ENCODE results near the gene AKT1. TPM values are rescaled to one million over a fixed set of nuclear protein-coding genes. Genes with fewer than 3 reads are reported as not detected.

AKT1 gene
- total and polyA plus RNA-seq, 2 of the 4 experiments (the other 2 are of a cell fraction): 193 to 221 TPM

GRCh38 chr14:104810316-104810715, 14.8 kb upstream of the AKT1 start:
- TF ChIP-seq CEBPB (IDR thresholded peaks at IDR 0.05; ENCODE audit: low read depth, low read length) (no peak), NFE2L2 (IDR thresholded peaks at IDR 0.05; ENCODE audit: low read depth, low read length) (no peak), FOS (IDR thresholded peaks at IDR 0.05; ENCODE audit: low read depth, low read length) (no peak), CHD1 (IDR thresholded peaks at IDR 0.05; ENCODE audit: low read depth, low read length) (no peak), MAZ (IDR thresholded peaks at IDR 0.05; ENCODE audit: borderline replicate concordance, low read depth, low read length) (no peak), RFX5 (IDR thresholded peaks at IDR 0.05; ENCODE audit: low read depth, low read length) (no peak), RAD21 (IDR thresholded peaks at IDR 0.05; ENCODE audit: low read length) (no peak), BHLHE40 (IDR thresholded peaks at IDR 0.05; ENCODE audit: low read depth, low read length) (no peak), USF2 (IDR thresholded peaks at IDR 0.05; ENCODE audit: low read depth, low read length) (no peak), ELK1 (IDR thresholded peaks at IDR 0.05; ENCODE audit: borderline replicate concordance, low read depth, low read length) (no peak), SMC3 (IDR thresholded peaks at IDR 0.05; ENCODE audit: low read depth, low read length) (no peak), RCOR1 (IDR thresholded peaks at IDR 0.05; ENCODE audit: insufficient replicate concordance, low read length) (no peak), MXI1 (IDR thresholded peaks at IDR 0.05; ENCODE audit: borderline replicate concordance, low read depth, low read length) (no peak), MAFK (IDR thresholded peaks at IDR 0.05; ENCODE audit: low read depth, low read length) (no peak), POLR2A (IDR thresholded peaks at IDR 0.05; ENCODE audit: low read depth, low read length) (no peak)
- no peak overlapping the region for H3K56ac ChIP-seq (ENCODE audit: extremely low read depth, insufficient read depth, low read length)
- no peak overlapping the region for H3K23ac ChIP-seq (ENCODE audit: low read depth, low read length)
- no peak overlapping the region for H2BK5ac ChIP-seq (ENCODE audit: low read depth, low read length, poor library complexity, severe bottlenecking)
- H3K36me3 ChIP-seq (ENCODE audit: control insufficient read depth, insufficient read depth, low read length): no peaks in the 10 kb centered on the region; the same call in 1 of the 2 replicates
- no peak overlapping the region for H3K4me3 ChIP-seq (ENCODE audit: insufficient read depth, low read depth, low read length)
- ATAC-seq (ENCODE audit: low read depth) (no peak), DNase-seq (no peak)
- H4K20me1 ChIP-seq (ENCODE audit: insufficient read depth, low read length): 0 out of 2 replicates have a peak, but pooled peaks cover 4% of the 10 kb centered on the region
- H3K9me3 ChIP-seq (ENCODE audit: control insufficient read depth, insufficient read depth, low read length): no peaks in the 10 kb centered on the region
- H2AK9ac ChIP-seq (replicated peaks; ENCODE audit: low read depth, low read length, poor library complexity): no peak overlapping the region
- intact Hi-C loops (cut with micrococcal nuclease) (no loop called here), in situ Hi-C loops (cut with MboI; ENCODE audit: low sequenced_read_pairs) (no loop called here), dilution Hi-C loops (cut with HindIII; ENCODE audit: low sequenced_read_pairs, unreplicated experiment) (no loop called here)
- no peak overlapping the region for H3K14ac ChIP-seq (replicated peaks; ENCODE audit: low read depth, low read length)
- ChIA-PET CTCF (no interaction called here), POLR2A (ENCODE audit: unreplicated experiment) (no interaction called here)
- H3K9ac ChIP-seq (ENCODE audit: low read depth, low read length): no peak overlapping the region
- H2BK20ac ChIP-seq (ENCODE audit: low read depth, low read length): no peak overlapping the region
- peaks cover 6% of the 10 kb centered on the region; the same call in 1 of the 2 replicates for H3K4me1 ChIP-seq (ENCODE audit: control insufficient read depth, insufficient read depth, low read length)
- BruUV-seq (replicated peaks): no TSS peak
- no peak overlapping the region for H2AFZ ChIP-seq (replicated peaks; ENCODE audit: low read length, poor library complexity)
- H3K18ac ChIP-seq (ENCODE audit: low read depth, low read length): no peak overlapping the region
- no peaks in the 10 kb centered on the region for H3K27me3 ChIP-seq (ENCODE audit: control insufficient read depth, insufficient read depth, low read length)
- WGBS, 2 experiments (ENCODE audit: extremely low coverage in 2 of 2, insufficient read length in 1 of 2): 80% methylated on average over 6 of the region's 11 CpGs; no CpG with 5 or more reads in 1 of the 2 experiments
- H2BK120ac ChIP-seq (ENCODE audit: low read depth, low read length): no peak overlapping the region
- H2AK5ac ChIP-seq (ENCODE audit: low read depth, low read length): no peak overlapping the region
- H3K4me2 ChIP-seq (ENCODE audit: low read depth, low read length): no peak overlapping the region
- no peak overlapping the region for H2BK15ac ChIP-seq (ENCODE audit: low read depth, low read length)
- no peak overlapping the region for H4K5ac ChIP-seq (ENCODE audit: low read depth, low read length)
- H3K9me1 ChIP-seq (ENCODE audit: insufficient read depth, low read length): peaks cover 14% of the 10 kb centered on the region
- no peak overlapping the region for H3K27ac ChIP-seq (ENCODE audit: insufficient read depth, low read length)
- no peak overlapping the region for H4K91ac ChIP-seq (ENCODE audit: insufficient read depth, low read depth, low read length)
- H4K8ac ChIP-seq (ENCODE audit: low read depth in 2 of 2, low read length in 2 of 2): no peak overlapping the region
- H3K4ac ChIP-seq (ENCODE audit: low read depth, low read length): no peak overlapping the region
- H3K79me1 ChIP-seq (ENCODE audit: low read depth in 1 of 2, low read length in 2 of 2): peaks cover 11 to 34% of the 10 kb centered on the region in 2 experiments
